Activated gamma-delta T cell treated with Interleukin-2 at 50 U/mL for 16 hours (primary cell): ENCODE measurements around the gene PCBP3.
"Not testable (repeated sequence)": the region's sequence is repeated elsewhere in the genome, so short reads cannot be mapped to it uniquely, and the experiment has no call there.

Experiments used
- DNase-seq: peaks from one replicate; pipeline ENCODE4 v3.0.0-alpha.2; 2020

The PCBP3 gene

DNA sequence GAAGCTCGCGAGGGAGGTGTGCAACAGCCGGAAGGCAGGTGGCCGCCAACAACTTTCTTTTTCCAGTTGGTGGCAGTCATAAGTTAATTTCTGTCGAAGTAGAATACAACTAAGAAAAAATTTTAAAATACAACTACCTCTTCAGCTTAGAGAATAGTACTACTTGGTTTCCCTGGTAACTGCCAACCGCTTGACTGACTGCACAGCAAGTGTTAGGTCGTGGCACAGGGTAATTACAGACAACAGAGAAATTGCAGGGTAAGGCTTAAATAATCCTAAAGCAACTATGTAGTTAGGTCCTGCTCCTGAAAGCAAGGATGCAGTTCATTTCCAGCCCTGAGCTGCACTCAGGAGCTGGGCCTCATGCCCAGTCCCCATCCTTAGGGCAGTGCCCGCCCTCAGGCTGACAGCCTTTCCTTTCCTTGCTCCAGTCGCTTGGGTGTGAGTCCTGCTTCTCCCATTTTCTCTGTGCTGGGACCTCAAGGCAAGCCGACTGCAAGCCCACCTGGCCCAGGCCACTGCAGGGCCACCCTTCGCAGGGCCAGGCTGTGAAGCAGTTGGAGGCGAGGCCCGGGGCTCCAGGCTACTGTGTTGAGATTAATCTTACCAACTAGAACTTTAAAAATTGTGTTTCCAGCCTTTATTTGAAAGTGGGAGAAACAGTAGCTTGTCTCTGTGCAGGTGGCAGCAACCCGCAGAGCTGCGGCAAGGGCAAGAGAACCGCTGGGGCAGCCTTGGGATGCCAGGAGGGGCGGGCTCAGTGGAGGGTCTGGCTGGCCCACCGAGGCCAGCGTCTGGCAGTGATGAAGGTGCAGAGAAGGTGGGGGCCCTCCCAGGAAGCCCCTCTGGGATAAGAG lies 148.3 kb downstream of the PCBP3 start:
- DNase-seq: no peak

DNA sequence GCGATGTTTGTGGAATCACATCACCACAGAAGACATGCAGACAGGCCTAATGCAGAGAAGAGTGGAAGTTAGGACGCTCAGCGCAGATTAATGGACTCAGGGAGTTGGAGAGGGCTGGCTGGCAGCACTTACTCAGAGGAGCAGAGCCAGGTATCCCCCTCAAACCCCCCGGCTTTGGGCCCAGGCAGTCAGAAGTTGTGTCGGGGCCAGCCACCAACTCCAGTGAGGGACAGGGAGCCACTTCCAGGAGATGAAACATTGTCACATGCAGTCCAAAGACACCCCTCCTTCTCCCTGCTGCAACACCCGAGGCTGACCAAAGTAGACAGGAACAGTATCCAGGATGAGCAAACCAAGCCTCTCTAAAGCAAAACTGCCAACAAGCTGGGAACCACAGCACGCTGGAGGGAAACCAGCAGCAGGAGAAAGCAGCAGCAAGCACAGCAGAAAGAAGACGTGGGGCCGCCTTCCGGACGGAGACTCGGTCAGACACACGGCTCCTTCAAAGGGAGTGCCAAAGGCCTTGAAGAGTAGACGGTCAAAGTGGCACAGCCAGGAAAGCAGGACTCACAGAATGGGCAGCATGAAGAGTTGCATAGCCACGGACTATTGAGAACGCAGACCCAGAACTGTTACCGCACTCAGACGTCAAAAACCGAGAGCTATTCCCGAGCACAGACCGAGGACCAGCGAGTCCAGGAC lies 149.3 kb downstream of the PCBP3 start:
- DNase-seq: no peak

DNA sequence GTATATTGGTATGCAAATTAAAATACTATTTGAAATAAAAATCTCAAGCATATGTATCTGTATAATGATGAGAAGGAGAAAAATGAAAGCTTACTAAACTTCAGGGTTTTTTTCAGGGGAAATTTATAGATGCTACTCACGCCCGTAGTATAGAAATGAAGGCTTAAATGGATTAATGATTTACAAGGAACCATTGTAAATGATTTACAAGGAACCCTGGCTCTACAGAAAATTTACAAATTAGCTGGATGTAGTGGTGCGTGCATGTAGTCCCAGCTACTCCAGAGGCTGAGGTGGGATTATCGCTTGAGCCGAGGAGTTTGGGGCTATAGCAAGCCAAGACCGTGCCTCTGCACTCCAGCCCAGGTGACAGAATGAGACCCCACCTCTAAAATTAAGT lies 150.5 kb downstream of the PCBP3 start:
- no peak for DNase-seq

DNA sequence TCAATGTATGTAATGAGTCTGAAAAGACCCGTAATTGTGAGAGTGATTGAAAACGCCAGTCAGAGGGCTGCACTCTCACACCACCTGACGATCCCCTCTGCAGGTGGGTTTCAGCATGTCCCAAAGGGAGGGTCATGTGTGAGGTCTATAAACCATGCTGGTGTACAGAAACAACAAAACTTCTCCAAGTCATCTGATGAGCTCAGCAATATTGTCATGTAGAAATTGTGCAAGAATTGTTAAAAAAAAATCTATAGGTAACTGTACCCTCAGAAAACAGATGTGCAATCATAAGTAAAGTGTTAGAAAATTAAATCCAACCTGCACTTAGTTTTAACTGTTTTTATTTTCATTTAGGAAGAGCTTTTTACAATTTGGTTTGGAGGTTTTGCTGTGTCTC lies 152.5 kb downstream of the PCBP3 start:
- no peak for DNase-seq

DNA sequence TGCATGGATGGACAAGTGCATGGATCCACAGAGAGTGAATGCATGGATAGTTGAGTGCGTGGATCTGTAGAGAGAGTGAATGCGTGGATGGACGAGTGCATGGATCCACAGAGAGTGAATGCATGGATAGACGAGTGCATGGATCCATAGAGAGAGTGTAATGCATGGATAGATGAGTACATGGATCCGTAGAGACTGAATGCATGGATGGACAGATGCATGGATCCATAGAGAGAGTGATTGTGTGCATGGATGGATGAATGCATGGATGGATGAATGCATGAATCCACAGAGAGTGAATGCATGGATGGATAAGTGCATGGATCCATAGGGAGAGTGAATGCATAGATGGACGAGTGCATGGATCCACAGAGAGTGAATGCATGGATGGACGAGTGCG lies 153.8 kb downstream of the PCBP3 start:
- DNase-seq: no peak

DNA sequence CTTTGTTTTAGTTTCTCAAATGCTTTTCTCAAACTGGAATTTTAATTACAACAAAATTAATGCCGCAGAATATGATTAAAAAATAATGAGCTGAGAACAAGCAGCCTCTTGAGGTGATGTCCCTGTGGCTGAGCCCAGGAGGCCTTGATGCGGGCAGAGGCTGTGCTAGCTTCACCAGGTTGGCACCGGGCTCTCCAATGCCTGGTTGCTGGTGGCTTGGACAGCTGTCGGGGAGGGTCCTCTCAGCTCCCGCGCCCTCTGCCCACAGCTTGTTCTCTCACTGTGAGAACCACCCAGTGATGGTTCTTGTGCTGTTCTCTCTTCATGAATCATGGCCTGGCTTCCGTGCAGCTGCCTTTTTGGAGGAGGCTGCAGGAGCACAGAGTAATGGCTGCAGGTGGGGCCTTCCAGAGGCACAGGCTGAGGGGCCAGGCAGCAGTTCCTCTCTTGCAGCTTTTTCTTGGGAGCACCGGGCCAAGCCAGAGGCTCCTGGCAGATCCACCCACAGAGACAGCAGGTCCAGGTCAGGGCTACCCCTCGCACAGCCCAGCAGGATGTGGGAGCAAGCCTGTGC lies 156.3 kb downstream of the PCBP3 start:
- DNase-seq: no peak

DNA sequence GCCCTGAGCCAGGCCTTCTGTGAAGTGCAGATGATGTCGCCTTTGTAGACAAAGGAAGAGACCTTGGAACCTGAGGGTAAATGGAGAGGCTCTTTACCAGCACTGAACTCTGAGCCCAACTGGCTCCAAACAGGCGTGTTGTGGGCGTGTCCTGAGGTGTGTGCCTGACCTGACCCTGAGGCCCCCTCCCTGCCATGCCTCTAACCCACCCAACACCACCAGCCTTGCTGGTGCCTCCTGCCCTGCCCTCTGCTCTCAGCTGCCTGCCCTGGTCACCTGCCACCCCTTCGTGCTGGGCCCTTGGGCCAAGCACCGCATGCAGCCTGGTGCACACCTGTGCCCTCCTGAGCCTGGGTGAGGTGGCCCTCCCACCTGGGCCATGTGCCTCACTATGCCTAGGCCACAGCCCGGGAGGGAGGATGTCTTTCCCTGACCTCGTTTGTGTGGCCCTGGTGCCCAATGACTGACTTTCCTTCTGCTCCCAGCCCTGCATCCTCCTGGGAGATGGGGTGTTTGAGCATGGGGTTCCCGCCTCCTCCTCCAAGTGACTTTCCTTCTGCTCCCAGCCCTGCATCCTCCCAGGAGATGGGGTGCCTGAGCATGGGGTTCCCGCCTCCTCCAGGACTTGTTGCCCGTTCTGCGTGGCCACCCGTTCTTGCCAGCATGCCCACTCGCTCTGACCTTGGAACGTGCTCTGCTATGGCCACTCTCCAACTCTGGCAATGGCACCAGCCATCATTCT lies 157.0 kb downstream of the PCBP3 start:
- no peak for DNase-seq

DNA sequence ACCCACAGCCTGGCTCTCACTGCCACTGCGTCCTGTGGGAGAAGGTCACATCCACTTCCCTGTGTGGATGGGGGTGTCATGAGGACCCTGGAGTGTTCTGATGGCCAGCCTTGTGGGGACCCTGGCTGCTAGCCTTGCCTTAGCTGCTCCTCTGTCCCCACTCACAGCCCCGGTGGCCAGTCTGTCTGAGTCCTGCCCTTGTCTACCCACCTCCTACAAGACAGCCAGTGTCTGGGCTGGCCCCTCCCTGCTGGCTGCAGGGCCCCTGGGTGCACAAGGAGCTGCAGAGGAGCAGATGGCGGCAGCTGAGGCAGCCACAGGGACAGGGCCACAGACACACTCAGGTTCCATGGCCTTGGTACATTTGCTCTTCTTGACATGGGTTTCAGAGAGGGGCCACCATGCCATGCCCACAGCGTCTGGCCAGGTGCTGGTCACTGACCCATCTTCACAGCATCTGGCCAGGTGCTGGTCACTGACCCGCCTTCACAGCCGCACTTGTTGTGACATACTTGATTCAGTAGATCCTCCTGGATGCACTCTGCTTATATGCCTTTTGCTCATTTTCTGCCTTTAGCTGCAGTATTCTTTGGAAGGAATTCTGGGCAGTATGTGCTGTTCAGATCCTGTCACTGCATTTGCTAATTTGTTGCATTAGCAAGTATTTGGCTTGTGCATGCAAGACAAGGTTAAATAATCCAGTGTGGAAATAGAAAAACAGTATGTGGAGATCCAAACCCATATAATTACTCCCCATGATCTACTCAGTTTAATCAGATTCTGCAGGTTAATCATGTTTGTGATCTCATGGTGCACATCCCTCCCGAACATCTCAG lies 157.8 kb downstream of the PCBP3 start:
- no peak for DNase-seq

DNA sequence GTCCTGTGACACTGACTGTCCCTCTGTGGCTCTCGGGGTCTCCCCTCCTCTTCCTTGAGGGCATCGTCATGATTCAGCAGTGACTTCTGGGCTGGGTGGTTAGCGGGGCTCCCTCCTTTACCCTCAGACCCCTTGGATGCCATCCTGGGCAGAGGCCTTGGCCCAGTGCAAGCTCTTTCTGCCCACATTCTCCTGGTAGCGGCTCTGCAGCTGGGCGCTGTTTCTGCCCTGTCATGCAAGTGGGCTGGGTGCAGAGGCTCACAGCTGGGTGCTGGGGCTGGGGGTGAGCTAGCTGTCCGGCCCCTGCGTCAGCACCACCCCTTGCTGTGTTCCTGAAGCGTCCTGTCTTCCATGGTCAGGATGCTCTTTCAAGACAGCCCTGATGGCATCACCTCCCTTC lies 158.5 kb downstream of the PCBP3 start:
- DNase-seq: no peak

DNA sequence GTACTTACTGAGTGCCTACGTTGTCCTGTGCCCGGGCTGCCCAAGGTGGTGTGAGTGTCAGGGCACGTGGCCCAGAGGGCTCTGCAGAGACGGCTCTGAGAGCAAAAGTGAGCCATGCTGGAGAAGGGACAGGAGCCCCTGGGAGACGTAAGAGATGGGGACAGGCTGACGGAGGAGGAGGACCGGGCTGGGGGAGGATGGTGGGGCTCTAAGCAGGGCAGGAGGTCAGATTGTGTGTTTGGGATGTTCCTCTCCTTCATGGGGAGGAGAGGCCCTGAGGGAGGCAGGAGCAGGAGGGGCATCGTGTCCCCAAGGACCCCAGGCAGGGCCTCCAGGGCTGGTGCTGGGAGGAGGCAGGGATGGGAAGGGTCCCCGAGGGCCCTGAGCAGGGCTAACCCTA lies 158.9 kb downstream of the PCBP3 start:
- DNase-seq: no peak

DNA sequence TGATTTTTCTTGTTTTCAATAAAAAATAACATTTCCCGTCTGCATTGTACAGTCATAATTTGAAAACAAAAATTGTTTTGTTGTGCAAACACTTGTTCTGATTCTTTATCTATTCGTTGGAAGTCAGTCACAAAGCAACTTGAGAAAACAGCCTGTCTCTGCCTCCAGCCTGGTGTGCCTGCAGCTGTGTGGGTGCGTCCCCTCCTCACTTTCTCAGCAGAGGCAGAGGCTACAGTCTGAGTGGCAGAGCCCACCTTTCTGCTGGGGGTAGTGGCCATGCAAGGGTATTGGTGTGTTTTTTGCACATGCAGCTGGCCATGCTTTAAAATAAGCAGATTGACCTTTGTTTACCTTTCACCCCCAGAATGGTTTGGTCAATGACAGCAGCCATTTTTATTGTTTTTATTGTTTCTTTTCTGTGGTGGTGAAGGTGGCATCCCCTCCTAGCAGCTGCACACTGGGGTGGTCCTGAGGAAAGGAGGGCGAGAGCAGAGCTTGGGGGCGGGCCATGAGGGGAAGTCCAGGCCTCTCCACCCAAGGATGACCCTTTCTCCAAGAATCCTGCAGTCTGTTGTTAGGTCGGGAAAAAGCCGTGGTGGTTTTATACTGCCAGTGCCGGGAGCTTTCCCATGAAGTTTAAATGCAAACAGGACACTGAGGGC lies 159.6 kb downstream of the PCBP3 start:
- DNase-seq: no peak

DNA sequence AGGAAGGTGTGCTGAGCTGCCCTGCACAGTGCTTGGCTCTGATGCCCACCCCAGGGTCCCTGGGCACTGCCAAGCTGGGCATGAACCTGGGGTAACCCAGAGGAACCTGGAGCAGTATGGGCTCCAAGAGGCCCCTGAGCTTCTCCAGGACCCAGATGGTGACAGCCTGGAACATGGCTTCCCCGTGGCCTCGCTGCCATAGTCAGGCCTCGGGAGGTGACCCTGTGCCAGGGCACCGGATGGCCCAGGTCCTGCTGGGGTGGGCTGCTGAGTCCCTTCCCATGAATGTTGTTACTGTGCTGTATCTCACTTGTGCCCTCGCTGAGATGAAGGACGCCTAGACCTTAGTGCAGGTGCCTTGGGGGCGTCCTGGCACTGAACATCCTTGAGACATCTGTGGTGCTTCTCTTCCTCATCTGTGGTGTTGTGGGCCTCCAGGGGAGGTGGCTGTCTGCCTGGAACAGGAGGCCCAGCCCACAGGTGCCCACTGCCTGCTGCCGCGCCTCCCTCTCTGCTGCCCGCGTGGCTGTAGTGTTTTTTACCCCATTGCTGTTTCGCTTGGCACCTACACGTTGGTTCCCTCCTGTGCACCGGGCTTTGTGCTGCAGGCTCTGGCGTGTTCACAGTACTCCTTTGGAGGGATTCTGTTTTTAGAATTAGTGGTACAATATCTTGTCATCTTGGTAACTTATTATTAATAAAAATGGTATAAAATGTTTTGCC lies 160.3 kb downstream of the PCBP3 start:
- DNase-seq: no peak

DNA sequence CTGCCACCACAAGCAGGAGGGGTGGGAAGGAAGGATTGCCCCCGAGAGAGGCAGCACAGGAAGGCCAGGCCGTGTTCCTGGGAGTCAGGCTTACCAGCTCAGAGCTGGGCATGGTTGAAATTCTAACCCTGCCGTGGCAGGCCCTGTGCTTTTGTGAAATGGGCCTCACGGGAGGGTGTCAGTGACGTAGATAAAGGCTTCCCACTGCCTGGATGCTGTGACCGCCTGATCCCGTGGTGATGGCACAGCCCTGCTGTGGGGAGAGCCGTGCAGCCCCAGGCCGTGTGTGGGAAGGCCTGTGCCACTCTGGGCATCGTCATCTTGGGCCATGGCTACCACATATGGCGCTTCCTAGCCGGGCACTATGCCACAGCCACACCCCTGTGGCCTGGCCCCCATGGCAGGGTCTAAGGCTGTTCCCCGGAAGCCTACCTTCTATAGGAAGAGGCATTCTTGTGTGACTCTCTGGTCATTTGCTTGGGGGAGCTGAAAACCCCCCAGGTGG lies 161.3 kb downstream of the PCBP3 start:
- DNase-seq: no peak

DNA sequence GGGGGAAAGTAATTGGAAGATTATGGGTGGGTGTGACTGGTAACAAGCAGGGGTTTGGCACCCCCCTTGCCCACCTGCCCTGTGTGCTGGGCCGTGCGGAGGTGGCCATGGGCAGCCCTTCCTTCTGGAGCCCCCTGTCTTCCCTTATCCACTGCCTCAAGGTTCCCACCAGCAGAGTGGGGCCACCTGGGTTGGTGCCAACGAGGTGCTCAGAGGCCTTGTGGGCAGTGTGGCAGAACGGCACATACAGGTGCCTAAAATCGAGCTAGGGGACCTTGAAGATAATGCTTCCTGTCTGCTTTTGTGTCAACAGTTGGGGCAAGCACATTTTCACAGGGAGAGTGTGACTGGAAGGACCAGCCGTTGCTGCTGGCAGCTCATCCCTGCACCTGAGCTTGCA lies 161.8 kb downstream of the PCBP3 start:
- DNase-seq: no peak

DNA sequence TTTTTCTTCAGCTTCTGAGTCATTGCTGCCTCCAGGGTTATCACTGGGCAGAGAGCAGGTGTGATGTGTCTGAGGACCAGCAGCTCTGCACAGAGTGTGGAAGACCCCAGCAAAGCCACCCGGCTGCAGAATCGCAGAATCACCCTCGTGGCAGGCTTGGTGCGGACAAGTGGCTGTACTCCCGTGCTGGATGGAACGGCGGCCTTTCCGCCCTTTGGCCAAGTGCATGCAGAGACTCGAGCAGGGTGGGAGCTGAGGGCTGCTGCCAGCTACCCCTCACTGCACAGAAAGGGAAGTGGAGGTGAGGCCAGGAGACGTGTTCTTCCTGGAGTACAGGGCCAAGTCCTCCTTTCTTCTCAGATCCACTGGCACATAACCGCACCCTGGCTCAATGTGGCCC lies 162.5 kb downstream of the PCBP3 start:
- DNase-seq: no peak

DNA sequence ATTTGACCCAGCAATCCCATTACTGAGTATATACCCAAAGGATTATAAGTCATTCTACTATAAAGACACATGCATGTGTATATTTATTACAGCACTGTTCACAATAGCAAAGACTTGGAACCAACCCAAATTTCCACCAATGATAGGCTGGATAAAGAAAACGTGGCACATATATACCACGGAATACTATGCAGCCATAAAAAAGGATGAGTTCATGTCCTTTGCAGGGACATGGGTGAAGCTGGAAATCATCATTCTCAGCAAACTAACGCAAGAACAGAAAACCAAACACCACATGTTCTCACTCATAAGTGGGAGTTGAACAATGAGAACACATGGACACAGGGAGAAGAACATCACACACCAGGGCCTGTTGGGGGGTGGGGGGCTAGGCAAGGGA lies 165.1 kb downstream of the PCBP3 start:
- DNase-seq: not testable (repeated sequence)

DNA sequence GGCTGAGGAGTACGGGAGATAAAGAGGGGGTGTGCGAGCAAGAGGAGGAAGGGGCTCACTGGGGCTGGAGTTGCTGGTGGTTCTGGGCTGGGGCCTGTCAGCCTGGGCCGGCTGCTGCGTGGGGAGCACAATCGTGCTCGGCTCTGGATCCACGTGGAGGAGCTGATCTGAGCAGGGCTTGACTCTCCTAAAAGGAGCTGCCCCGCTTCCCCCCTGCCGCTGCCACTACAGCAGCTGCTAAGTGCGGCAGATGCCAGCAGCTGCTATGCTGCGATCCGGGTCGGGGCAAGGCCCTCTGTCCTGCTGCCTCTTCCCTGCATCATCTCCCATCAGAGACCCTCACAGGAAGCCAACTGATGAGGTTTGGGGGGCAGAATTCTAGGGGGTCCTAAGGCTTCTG lies 165.9 kb downstream of the PCBP3 start:
- no peak for DNase-seq

DNA sequence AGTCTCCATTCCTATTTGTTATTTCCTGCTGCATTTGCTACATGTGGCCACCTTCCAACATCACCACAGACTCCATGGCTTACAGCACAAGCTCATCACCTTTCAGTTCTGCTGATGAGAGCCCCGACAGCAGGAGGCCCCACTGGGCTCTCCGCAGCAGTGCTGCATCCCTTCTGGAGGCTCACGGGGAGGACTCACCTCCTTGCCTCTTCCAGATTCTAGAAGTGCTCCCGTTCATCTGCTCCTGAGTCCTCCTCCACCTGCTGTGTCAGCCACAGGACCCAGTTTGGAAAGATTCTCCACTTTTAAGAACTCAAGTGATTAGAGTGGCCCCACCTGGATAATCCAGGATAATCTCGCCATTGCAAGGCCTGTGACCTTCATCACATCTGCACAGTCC lies 167.6 kb downstream of the PCBP3 start:
- DNase-seq: no peak

DNA sequence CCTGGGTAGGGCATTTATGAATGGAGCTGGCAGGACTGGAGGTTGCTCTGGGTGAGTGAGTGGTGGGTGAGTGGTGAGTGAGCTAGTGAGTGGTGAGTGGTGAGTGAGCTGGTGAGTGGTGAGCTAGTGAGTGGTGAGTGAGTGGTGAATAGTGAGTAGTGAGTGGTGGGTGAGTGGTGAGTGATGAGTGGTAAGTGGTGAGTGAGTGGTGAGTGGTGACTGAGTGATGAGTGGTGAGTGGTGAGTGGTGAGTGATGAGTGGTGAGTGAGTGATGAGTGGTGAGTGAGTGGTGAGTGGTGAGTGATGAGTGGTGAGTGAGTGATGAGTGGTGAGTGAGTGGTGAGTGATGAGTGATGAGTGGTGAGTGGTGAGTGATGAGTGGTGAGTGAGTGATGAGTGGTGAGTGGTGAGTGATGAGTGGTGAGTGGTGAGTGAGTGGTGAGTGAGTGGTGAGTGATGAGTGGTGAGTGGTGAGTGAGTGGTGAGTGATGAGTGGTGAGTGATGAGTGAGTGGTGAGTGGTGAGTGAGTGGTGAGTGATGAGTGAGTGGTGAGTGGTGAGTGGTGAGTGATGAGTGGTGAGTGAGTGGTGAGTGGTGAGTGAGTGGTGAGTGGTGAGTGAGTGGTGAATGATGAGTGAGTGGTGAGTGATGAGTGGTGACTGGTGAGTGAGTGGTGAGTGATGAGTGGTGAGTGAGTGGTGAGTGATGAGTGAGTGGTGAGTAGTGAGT lies 170.8 kb downstream of the PCBP3 start:
- DNase-seq: not testable (repeated sequence)

DNA sequence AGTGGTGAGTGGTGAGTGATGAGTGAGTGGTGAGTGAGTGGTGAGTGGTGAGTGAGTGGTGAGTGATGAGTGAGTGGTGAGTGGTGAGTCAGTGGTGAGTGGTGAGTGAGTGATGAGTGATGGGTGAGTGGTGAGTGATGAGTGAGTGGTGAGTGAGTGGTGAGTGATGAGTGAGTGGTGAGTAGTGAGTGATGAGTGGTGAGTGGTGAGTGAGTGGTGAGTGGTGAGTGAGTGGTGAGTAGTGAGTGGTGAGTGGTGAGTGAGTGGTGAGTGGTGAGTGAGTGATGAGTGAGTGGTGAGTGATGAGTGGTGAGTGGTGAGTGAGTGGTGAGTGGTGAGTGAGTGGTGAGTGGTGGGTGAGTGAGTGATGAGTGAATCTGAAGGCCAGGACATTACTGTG lies 172.3 kb downstream of the PCBP3 start:
- not testable (repeated sequence) for DNase-seq
